Ishikawa (cell line): Measurements from ENCODE around the gene TMEM120B.

Source experiments
- EP300 ChIP-seq: IDR thresholded peaks from 2 replicates; pipeline ENCODE4 v1.6.1; 2012; ENCODE audit warnings: borderline replicate concordance
- FOXM1 ChIP-seq: IDR thresholded peaks from 2 replicates; pipeline ENCODE4 v1.6.1; 2012; ENCODE audit warnings: low read depth, borderline replicate concordance
- MAX ChIP-seq: IDR thresholded peaks from 2 replicates; pipeline ENCODE4 v1.6.1; 2012
- NFIC ChIP-seq: IDR thresholded peaks from 2 replicates; pipeline ENCODE4 v1.6.1; 2012
- RAD21 ChIP-seq: IDR thresholded peaks from 2 replicates; pipeline ENCODE4 v1.6.1; 2012; ENCODE audit warnings: low read depth
- REST ChIP-seq: IDR thresholded peaks from 2 replicates; pipeline ENCODE4 v1.6.1; 2012; ENCODE audit warnings: low read depth, mild to moderate bottlenecking
- TAF1 ChIP-seq: IDR thresholded peaks from 2 replicates; pipeline ENCODE4 v1.6.1; 2012; ENCODE audit warnings: low read depth, mild to moderate bottlenecking
- TEAD4 ChIP-seq: IDR thresholded peaks from 2 replicates; pipeline ENCODE4 v1.6.1; 2012
- USF1 ChIP-seq: IDR thresholded peaks from 2 replicates; pipeline ENCODE4 v1.6.1; 2012
- YY1 ChIP-seq: IDR thresholded peaks from 2 replicates; pipeline ENCODE4 v1.6.1; 2012; ENCODE audit warnings: low read depth

- no peak for TF ChIP-seq MAX
- no peak for TF ChIP-seq TEAD4
- TF ChIP-seq FOXM1: no peak
- TF ChIP-seq RAD21: no peak
- no peak for TF ChIP-seq REST
- TF ChIP-seq EP300: no peak
- TF ChIP-seq USF1: no peak
- TF ChIP-seq YY1: no peak
- TF ChIP-seq NFIC: no peak
- no peak for TF ChIP-seq TAF1
Measured at GRCh38 chr12:121812921-121813896, 100.7 kb downstream of the TMEM120B start.
